Measurements from ENCODE around the gene MAML1.

Gene MAML1

GRCh38 chr5:179798144-179798770, 65.6 kb downstream of the MAML1 start:
- Histone ChIP-seq H3K4me1 (ENCODE audit: low read depth, poor library complexity, severe bottlenecking) (peaks cover 4% of the 10 kb centered on the region), H3K4me2 (no peak overlapping the region), H3K4me3 (IDR thresholded peaks at IDR 0.05; ENCODE audit: insufficient read depth, low read depth, low read length) (no peak overlapping the region), H3K36me3 (ENCODE audit: insufficient read depth) (no peaks in the 10 kb centered on the region), H3K27ac (no peak overlapping the region), H3K9ac (no peak overlapping the region), H4K20me1 (ENCODE audit: insufficient read depth) (no peaks in the 10 kb centered on the region), H3K79me2 (ENCODE audit: insufficient read depth, low read depth) (no peaks in the 10 kb centered on the region), H3K27me3 (ENCODE audit: insufficient read depth, low read depth) (no peaks in the 10 kb centered on the region), H2AFZ (ENCODE audit: low read depth) (no peak overlapping the region)
- TF ChIP-seq, protein P1, sequence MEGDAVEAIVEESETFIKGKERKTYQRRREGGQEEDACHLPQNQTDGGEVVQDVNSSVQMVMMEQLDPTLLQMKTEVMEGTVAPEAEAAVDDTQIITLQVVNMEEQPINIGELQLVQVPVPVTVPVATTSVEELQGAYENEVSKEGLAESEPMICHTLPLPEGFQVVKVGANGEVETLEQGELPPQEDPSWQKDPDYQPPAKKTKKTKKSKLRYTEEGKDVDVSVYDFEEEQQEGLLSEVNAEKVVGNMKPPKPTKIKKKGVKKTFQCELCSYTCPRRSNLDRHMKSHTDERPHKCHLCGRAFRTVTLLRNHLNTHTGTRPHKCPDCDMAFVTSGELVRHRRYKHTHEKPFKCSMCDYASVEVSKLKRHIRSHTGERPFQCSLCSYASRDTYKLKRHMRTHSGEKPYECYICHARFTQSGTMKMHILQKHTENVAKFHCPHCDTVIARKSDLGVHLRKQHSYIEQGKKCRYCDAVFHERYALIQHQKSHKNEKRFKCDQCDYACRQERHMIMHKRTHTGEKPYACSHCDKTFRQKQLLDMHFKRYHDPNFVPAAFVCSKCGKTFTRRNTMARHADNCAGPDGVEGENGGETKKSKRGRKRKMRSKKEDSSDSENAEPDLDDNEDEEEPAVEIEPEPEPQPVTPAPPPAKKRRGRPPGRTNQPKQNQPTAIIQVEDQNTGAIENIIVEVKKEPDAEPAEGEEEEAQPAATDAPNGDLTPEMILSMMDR (conservative IDR thresholded peaks at IDR 0.05; ENCODE audit: low read depth, low read length) = no peak

- Histone ChIP-seq H3K4me2 (no peak overlapping the region), H3K79me2 (ENCODE audit: insufficient read depth, low read depth) (peaks cover 2% of the 10 kb centered on the region; the same call in 1 of the 2 replicates), H3K27me3 (ENCODE audit: insufficient read depth, low read depth) (no peaks in the 10 kb centered on the region), H3K36me3 (ENCODE audit: insufficient read depth) (no peaks in the 10 kb centered on the region), H2AFZ (ENCODE audit: low read depth) (no peak overlapping the region), H4K20me1 (ENCODE audit: insufficient read depth) (no peaks in the 10 kb centered on the region), H3K4me1 (ENCODE audit: low read depth, poor library complexity, severe bottlenecking) (peaks cover 5% of the 10 kb centered on the region), H3K9ac (no peak overlapping the region), H3K27ac (no peak overlapping the region), H3K4me3 (IDR thresholded peaks at IDR 0.05; ENCODE audit: insufficient read depth, low read depth, low read length) (no peak overlapping the region)
- TF ChIP-seq, protein P1 (conservative IDR thresholded peaks at IDR 0.05; ENCODE audit: low read depth, low read length) = no peak
Observed at GRCh38 chr5:179798771-179799643, 66.4 kb downstream of the MAML1 start.

- Histone ChIP-seq H3K79me2 (ENCODE audit: insufficient read depth, low read depth) (peaks cover 8% of the 10 kb centered on the region; the same call in 1 of the 2 replicates), H3K27me3 (ENCODE audit: insufficient read depth, low read depth) (no peaks in the 10 kb centered on the region), H3K36me3 (ENCODE audit: insufficient read depth) (no peaks in the 10 kb centered on the region), H4K20me1 (ENCODE audit: insufficient read depth) (no peaks in the 10 kb centered on the region), H3K4me1 (ENCODE audit: low read depth, poor library complexity, severe bottlenecking) (peaks cover 8% of the 10 kb centered on the region), H3K4me3 (IDR thresholded peaks at IDR 0.05; ENCODE audit: insufficient read depth, low read depth, low read length) (no peak overlapping the region), H2AFZ (ENCODE audit: low read depth) (no peak overlapping the region), H3K9ac (no peak overlapping the region), H3K4me2 (no peak overlapping the region), H3K27ac (no peak overlapping the region)
- TF ChIP-seq, protein P1 (conservative IDR thresholded peaks at IDR 0.05; ENCODE audit: low read depth, low read length) = no peak
Observed at GRCh38 chr5:179799644-179799973, 67.0 kb downstream of the MAML1 start.

GRCh38 chr5:179800071-179800695, 67.6 kb downstream of the MAML1 start:
- no peak overlapping the region for H3K27ac ChIP-seq
- H3K27me3 ChIP-seq (ENCODE audit: insufficient read depth, low read depth) = no peaks in the 10 kb centered on the region
- no peaks in the 10 kb centered on the region for H4K20me1 ChIP-seq (ENCODE audit: insufficient read depth)
- no peaks in the 10 kb centered on the region for H3K36me3 ChIP-seq (ENCODE audit: insufficient read depth)
- peaks cover 14% of the 10 kb centered on the region; the same call in 1 of the 2 replicates for H3K79me2 ChIP-seq (ENCODE audit: insufficient read depth, low read depth)
- H3K4me1 ChIP-seq (ENCODE audit: low read depth, poor library complexity, severe bottlenecking) = peaks cover 6% of the 10 kb centered on the region
- no peak overlapping the region for H3K9ac ChIP-seq
- TF ChIP-seq, protein P1 (conservative IDR thresholded peaks at IDR 0.05; ENCODE audit: low read depth, low read length) = no peak
- H3K4me3 ChIP-seq (IDR thresholded peaks at IDR 0.05; ENCODE audit: insufficient read depth, low read depth, low read length) = no peak overlapping the region
- no peak overlapping the region for H3K4me2 ChIP-seq
- H2AFZ ChIP-seq (ENCODE audit: low read depth) = no peak overlapping the region
